HEK293 (cell line): ENCODE data around the gene EIF5A.

Experiments used
- ZNF626 ChIP-seq: fragments of 450-650 bp; sonication (Bioruptor Pico); formaldehyde crosslinking; IDR thresholded peaks from 2 replicates; pipeline ENCODE4 v1.5.1; 2018; ENCODE audit warnings: missing biosample characterization, missing genetic modification characterization, inconsistent platforms

Gene EIF5A

GRCh38 chr17:7361906-7362305, 54.5 kb downstream of the EIF5A start (continued):
- TF ChIP-seq ZNF626 (tag by site-specific recombination), result no peak
- TF ChIP-seq, all 188 proteins: peak for 2
